ENCODE data around the gene CLEC2L. TPM values are rescaled to one million over a fixed set of nuclear protein-coding genes. Genes with fewer than 3 reads are reported as not detected.
A peak's percentile ranks its signal among the peaks of the same experiment; 100 is the strongest.

Gene CLEC2L
- total RNA-seq, 1 donor from 2014 or later = 0.78 TPM

GRCh38 chr7:139575338-139575680 lies 51.8 kb downstream of the CLEC2L start:
- DNase-seq = no peak

GRCh38 chr7:139576179-139576973 lies 52.9 kb downstream of the CLEC2L start:
- no peak for DNase-seq

GRCh38 chr7:139580435-139580834 lies 57.0 kb downstream of the CLEC2L start:
- DNase-seq = no peak

- no peak for DNase-seq
Observed at GRCh38 chr7:139582130-139582650, 58.7 kb downstream of the CLEC2L start.

- DNase-seq = no peak
Observed at GRCh38 chr7:139582671-139583155, 59.2 kb downstream of the CLEC2L start.

- DNase-seq = no peak
Observed at GRCh38 chr7:139583826-139584553, 60.5 kb downstream of the CLEC2L start.

GRCh38 chr7:139585042-139585441 lies 61.6 kb downstream of the CLEC2L start:
- DNase-seq = no peak

GRCh38 chr7:139586286-139586685 lies 62.8 kb downstream of the CLEC2L start:
- no peak for DNase-seq

- no peak for DNase-seq
Observed at GRCh38 chr7:139587535-139587934, 64.0 kb downstream of the CLEC2L start.

GRCh38 chr7:139588632-139589031 lies 65.1 kb downstream of the CLEC2L start:
- DNase-seq = peak; percentile 42

GRCh38 chr7:139589474-139589873 lies 66.0 kb downstream of the CLEC2L start:
- peak; percentile 24 for DNase-seq

GRCh38 chr7:139591550-139592195 lies 68.2 kb downstream of the CLEC2L start:
- no peak for DNase-seq

GRCh38 chr7:139592801-139593461 lies 69.4 kb downstream of the CLEC2L start:
- DNase-seq = no peak

GRCh38 chr7:139594090-139594489 lies 70.6 kb downstream of the CLEC2L start:
- DNase-seq = no peak

Other genes with a start within 250 kb of the CLEC2L start
- gene FMC1, start 182.3 kb upstream of the CLEC2L start, total RNA-seq = 16.8 TPM
- 51.3 TPM for gene LUC7L2, start 163.8 kb upstream of the CLEC2L start, total RNA-seq
- not detected for gene KLRG2, start 40.0 kb upstream of the CLEC2L start, total RNA-seq

Data from occipital lobe (tissue), 2 donors.